Stimulated activated CD8-positive, alpha-beta memory T cell treated with anti-CD3 and anti-CD28 coated beads, Interleukin-7, amount 100 ng/mL, for 1 hour (primary cell): Measurements from ENCODE around the gene EML4.
"Not testable (repeated sequence)": the region's sequence is repeated elsewhere in the genome, so short reads cannot be mapped to it uniquely, and the experiment has no call there.

ENCODE experiments used
- DNase-seq, 2 donors: peaks; one replicate each; pipeline ENCODE4 v3.0.0-alpha.2; 2020; ENCODE audit warnings: low read depth in 2 of 2

EML4 gene, protein sequence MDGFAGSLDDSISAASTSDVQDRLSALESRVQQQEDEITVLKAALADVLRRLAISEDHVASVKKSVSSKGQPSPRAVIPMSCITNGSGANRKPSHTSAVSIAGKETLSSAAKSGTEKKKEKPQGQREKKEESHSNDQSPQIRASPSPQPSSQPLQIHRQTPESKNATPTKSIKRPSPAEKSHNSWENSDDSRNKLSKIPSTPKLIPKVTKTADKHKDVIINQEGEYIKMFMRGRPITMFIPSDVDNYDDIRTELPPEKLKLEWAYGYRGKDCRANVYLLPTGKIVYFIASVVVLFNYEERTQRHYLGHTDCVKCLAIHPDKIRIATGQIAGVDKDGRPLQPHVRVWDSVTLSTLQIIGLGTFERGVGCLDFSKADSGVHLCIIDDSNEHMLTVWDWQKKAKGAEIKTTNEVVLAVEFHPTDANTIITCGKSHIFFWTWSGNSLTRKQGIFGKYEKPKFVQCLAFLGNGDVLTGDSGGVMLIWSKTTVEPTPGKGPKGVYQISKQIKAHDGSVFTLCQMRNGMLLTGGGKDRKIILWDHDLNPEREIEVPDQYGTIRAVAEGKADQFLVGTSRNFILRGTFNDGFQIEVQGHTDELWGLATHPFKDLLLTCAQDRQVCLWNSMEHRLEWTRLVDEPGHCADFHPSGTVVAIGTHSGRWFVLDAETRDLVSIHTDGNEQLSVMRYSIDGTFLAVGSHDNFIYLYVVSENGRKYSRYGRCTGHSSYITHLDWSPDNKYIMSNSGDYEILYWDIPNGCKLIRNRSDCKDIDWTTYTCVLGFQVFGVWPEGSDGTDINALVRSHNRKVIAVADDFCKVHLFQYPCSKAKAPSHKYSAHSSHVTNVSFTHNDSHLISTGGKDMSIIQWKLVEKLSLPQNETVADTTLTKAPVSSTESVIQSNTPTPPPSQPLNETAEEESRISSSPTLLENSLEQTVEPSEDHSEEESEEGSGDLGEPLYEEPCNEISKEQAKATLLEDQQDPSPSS

DNA sequence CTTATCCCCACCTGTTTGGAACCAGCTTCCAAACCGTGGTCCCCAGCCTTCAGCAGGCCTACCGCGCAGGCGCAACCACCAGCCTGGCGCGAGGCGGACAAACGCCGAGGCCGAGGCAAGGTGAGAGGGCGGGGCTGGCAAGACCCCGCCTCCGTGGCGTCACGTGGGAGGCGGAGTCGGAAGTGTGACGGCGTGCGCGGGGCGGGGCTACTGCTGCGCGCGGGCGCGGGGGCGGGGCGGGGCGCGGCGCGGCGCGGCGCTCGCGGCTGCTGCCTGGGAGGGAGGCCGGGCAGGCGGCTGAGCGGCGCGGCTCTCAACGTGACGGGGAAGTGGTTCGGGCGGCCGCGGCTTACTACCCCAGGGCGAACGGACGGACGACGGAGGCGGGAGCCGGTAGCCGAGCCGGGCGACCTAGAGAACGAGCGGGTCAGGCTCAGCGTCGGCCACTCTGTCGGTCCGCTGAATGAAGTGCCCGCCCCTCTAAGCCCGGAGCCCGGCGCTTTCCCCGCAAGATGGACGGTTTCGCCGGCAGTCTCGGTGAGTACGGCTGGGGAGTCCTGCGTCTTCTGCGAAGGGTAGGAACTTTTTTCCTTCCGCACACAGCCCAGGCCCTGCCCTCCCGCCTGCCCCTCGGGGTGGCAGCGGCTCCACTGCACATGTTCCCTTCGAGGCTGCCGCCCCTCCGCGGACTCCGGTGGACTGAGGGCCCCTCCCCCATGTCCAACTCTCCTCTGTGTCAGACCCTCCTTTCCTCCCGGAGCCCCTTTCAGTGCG lies at the start of gene EML4:
TSS of gene EML4 (plus strand) at position 254 of the 774 bp plus-strand sequence. CDS start at position 513, 259 bp downstream.
- DNase-seq, result peak; percentile 87 to 89

DNA sequence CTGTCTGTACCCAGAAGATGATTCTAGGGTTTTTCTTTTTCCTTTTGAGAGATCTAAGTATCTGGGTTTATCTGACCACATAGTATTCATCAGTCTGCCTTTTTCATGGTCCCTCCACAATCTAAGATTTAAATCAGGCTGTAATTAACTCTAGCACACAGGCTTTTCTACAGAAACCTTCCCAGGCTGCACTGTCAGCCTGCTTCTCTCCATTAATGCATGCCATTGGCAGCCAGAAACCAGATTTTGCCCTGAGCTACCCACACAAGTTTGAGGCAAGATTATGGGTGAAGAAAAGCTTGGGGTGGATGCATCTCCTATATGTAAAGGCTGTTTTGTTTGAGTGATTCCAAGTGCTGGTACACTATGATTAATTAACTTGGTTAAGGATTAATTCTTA lies 45.7 kb upstream of the EML4 start:
- DNase-seq, result no peak

DNA sequence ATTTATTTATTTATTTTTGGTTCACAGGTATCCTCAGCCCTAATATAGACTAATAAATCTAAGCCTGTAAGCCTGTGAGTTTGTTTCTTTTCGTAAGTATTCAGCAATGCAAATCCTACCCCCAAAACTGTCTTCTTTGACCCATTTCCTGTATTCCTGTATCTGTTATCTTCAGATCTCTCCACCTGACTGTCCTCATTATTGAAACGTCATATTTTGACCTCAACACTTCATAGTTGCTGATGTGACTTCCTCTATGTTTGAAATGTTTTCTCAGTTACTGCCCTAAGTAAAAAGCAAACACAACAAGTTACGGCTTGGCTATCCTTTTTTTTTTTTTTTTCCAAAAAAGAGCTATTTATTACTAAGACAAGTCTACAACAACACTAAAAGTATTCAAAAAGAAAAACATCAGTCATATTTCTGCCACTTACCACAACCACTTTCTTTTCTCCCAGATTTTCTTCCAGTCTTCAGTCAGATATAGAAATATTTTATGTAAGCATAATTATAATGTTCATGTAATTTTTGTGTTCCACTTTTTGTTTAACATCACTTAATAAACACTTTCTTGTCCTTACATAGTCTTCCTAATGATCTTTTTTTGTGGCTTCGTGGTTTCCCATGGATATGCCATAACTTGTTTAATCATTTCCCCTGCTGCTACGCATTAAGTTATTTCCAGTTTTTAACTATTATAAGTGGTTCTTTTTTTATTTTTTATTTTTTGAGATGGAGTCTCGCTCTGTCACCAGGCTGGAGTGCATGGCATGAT lies 45.0 kb upstream of the EML4 start:
- DNase-seq, result no peak

DNA sequence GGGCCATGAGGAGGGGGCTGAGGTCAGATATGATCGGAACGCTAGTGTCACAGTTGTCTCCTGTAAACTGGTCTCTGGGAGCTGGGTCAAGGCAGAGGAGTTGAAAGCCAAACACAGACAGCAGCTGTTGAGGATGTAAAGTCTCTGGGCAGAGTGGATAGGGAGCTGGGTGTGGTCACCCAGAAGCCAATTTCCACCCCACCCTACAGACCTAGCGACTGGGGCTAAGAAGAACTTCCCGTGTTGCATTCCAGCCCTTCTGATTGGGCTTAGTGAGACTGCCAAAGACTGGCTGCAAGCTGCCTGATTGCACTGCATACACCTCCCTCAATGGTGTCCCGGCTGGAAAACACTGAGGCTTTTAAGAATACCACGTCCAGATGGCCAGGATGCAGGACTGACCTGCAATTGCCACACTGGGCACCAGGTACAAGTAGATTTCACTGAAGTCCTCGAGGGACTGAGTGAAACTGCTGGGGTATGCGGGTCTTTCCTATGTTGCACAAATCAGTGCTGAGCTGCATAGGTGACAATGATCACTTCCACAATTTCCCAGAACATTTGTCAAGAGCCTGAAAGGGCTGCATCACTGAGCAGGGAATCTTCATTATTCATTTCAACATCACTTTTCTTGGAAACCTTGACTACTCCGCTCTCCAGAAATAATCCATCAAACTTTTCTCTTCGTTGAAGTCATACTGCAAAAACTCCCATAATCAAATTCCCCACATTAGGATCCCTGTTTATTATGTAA lies 43.1 kb upstream of the EML4 start:
- DNase-seq, result no peak

DNA sequence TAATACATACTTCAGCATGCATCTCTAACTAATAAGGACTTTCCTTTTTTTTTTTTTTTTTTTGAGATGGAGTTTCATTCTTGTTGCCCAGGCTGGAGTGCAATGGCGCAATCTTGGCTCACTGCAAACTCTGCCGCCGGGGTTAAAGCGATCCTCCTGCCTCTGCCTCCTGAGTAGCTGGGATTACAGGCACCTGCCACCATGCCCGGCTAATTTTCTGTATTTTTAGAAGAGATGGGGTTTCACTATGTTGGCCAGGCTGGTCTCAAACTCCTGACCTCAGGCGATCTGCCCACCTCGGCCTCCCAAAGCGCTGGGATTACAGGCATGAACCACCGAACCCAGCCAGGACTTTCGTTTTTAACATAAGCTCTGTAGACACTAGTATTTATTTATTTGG lies 42.3 kb upstream of the EML4 start:
- DNase-seq, result not testable (repeated sequence)

DNA sequence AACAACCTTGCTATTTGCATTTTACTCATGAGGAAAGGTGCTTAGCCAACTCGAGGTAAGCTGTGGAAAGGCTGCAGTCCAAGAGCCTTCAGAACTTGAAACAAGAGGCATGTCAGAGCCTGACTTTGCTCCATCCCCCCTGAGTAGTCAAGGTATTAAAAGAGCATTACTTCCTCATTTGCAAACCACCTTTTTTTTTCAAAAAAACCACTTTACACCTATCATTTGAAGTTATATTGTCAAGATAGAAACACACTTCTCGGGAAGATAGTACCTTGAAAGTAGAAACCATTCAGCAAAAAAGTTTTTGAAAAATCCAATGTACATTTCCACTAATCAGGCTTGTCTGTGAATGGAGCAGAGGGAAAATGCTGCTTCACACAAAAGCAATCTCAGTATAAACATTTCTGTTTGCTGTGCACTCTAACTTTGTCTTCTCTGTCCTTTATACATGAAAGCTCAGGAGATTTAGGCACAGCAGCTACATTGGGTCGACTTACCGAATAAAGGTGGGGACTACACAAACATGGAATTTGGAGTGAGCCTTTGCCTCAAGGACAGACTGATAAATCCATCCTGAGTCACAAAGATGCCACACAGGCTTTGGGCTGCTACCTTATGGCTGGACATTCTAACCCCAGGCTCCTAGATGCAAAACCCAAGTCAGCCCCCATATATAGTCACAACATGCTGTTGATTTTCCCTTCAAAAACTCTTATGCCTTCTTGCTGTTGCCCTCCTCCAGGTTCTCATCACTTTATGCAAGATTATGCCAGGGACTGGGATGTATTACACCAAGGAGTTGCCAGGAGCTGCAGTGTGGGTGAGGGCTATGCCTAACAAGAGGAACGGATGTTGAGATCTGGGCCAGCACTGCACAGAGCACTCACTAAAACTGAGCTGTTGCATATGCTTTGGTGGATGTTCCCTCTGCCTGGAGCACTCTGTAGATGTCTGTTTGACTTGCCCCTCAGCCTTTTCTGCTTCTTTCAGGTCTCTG lies 41.4 kb upstream of the EML4 start:
- no peak for DNase-seq

DNA sequence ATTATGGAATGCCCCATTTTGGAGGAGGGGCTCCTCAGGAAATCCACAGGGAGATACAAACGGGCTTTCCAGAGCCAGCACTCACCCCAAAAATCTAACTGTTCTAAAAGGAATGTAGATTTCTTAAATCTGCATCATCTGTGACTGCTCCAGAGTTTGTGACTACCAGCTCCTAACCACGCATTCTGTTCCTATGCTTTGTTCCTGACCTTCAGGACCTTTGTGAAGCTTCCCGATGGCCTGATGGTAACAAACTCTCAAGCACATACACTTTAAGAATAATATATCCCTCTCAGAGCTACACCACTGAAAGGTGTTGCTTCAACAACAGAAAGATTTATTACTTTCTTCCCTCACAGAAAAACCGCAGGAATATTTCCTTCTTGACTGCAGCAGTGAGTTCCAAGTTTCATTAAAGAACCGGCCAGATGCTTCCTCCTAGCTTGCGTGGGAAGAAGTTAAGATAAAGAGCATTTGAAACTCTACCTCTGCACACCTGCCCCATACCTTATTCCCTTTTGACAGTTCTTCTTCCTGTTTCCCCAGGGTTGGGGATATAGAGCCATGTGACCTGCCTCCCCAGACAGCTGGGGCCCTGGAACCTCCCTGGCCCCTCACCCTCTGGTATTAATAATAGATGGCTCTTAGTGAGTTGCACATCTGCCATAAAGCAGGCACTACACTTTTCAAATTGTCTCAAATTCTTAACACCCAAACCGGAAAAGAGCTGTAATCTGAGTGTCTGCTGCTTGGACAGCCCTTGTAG lies 40.2 kb upstream of the EML4 start:
- no peak for DNase-seq

DNA sequence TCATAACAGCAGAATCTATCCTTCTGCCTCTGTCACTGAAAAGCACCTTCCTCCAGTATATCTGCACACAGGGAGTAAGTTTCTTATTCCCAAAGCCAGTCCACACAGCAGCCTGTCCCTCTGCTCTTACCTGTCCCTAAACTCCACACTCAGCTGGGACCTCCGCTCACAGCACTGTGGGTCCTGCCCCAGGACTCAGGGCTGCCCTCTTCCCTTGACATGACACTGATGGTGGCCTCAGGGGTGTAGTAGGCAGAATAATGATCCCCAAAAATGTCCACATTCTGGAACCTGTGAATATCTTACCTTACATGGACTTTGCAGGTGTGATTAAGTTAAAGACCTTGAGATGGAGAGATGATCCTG lies 39.7 kb upstream of the EML4 start:
- no peak for DNase-seq

DNA sequence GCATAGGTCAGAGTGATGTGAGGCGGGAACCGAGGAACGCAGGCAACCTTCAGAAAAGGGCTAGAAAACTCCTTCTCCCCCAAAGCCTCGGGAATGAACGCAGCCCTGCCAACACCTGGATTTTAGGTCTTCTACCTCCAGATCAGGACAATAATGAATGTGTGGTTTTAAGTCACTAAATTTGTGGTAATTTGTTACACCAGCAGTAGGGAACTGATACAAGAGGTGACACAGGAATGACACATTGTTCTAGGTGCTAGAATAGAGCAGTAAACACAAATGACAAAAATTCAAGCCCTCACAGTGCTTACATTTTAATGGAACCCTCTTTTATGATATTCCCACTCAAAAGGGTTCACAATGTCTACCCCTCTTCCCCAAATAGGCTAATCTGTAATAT lies 39.2 kb upstream of the EML4 start:
- no peak for DNase-seq

DNA sequence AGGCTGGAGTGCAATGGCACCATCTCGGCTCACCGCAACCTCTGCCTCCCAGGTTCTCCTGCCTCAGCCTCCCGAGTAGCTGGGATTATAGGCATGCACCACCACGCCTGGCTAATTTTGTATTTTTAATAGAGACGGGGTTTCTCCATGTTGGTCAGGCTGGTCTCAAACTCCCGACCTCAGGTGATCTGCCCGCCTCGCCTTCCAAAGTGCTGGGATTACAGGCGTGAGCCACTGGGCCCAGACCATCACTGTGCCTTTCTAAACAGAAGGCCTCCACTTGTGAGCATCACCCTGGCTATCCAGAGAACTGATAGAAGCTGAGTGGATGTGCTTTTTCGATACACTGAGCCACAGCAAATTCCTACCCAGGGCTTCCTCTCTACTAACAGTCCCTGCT lies 38.3 kb upstream of the EML4 start:
- DNase-seq, result not testable (repeated sequence)

DNA sequence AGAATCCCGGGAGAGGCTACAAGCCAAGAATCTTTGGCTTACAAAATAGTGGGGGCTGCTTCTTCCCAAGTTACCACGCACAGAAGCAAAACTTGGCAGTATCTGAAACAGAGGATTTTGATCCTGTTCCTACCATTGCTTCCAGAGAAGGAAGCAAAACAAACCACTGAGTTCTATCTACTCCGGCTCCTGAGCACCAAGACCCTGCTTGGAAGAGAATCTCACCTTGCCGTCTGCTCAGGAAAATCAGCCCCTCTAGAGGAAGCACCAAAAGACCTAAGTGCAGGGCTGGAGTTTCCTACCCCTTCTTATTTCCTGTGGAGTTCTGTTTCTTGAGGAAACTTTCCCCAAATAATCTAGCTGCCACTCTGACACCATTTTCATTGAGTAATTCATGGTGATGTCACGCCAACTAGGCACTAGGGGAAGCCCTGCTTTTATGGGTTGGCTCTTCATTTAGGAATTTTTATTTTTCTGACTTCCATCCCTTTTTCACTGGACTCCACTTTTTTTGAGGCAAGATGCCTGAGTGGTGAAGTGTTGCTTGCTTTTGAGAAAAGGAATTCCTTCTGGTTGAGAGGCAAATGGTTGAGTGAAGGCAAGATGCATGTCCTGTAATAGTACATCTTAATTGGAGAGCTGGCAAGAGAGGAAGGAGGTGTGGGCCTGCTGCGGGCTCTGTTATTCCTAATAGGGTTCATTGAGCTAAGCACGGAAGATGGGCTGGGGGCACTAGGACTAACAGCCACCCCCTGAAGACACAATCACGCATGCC lies 36.8 kb upstream of the EML4 start:
- no peak for DNase-seq

DNA sequence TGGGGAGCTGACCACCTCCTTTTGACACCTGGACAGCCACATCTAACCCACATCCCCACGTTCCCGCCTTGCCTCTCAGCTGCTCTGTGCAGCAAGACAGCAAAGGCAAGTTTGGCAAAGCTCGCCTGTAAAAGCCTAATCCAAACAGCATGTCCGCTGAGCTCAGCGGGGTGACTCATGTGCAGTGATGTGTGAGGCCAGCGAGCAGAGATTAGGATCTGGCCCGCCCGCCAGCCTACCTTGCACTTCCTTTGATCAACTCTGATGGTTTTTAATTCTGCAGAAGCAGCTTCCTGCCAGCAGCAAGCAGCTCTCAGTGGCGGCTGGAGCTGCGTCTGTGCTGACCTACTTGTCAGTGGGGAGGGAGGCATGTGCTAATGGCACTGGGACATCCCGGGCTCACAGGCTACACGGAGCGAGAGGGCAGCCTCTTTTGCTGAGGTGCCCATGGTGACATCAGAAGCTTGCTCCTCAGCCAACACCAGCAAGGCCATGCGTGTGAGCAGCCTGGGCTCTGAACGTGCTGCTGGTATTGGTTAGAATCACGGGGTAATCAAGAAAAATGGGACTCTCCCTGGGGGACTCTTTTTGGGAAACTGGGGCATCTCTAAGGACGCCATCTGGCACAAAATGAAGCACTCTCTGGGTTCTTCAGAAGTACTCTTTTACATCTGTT lies 36.0 kb upstream of the EML4 start:
- DNase-seq, result peak; percentile 71 to 75

DNA sequence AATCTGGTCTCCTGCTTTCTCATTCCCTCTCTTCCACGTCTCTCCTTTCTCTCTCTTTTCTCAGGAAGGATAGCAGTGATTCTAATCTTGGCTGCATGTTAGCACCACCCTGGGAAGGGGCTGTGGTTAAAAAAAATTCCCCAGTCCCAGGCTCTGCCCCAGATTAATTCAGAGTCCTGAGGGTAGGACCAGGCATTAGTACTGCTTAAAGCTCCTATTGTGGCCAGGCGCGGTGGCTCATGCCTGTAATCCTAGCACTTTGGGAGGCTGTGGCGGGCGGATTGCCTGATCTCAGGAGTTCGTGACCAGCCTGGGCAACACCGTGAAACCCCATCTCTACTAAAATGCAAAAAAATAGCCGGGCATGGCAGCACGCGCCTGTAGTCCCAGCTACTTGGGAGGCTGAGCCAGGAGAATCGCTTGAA lies 35.4 kb upstream of the EML4 start:
- DNase-seq, result no peak

DNA sequence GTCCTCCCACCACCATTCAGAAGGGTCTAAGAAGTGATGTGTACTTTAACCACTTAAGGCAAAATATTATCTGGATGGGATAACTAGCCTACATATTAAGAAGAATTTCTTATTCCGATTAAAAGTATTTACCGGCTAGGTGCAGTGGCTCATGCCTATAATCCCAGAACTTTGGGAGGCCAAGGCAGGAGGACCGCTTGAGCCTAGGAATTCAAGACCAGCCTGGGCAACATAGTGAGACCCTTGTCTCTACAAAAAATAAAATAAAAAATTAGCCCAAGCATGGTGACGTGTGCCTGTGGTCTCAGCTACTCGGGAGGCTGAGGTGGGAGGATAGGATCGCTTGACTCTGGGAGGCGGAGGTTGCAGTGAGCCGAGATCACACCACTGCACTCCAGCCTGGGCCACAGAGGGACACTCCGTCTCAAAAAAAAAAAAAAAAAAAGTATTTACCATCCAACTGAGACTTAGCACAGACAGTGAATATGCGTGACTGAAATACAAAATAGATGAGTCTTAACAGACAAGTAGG lies 34.7 kb upstream of the EML4 start:
- DNase-seq, result not testable (repeated sequence)

DNA sequence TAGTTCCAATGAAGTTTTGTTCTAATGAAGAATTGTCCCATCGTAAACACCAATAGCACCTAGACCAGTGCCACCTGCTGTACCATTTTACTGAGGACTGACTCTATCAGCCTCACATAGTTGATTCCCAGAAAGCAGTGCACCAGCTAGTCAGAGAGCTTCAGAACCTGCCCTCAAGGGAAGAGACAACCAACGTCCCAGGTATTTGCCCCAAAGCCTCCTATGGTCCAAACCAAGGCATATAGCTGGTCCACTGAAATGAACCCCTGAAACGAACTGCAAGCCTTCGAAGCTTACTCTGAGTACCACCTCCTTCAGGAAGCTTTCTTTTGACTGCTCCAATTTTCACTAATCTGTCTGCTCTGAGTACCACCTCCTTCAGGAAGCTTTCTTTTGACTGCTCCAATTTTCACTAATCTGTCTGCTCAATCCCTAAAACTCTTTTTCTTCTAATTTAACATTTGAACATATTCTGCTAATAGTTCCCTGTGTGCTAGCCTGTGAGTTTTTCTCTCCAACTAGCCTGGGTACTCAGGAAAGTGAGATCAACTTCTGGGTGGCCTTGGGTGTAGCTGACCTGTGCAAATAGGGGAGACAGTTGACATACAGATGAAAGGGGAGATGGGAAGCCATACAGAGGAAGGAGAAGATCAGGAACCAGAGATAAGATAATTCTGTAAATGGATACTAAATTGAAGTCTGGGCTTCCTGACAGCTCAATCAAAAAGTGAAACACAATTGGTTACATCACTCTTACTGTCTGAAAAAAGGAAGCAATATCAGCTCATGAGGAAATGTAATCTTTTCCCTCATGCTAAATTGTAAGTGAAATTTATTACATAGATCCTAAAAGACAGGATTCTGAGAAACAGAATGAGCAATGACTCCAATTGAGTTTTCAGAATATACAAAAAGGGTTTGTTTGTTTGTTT lies 33.5 kb upstream of the EML4 start:
- DNase-seq, result no peak

DNA sequence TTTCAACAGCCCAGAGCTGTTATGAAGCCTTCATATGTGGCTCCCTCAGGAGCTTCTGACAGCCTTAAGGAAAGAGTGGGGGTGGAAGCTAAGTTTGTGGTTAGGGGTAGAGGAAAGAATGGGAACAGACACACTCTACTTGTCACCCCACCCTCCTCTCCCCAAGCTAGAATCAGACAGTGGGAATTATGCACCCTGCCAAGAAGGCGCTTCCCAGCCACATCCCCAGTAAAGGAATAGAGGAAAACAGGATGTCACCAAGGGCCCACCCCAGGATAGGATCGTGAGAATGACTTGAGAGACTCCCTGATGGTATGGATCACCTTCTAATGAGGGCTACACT lies 32.4 kb upstream of the EML4 start:
- no peak for DNase-seq
